ENCODE measurements around the gene EPO. TPM values are rescaled to one million over a fixed set of nuclear protein-coding genes. Genes with fewer than 3 reads are reported as not detected.
"Not testable (repeated sequence)": the region's sequence is repeated elsewhere in the genome, so short reads cannot be mapped to it uniquely, and the experiment has no call there.

EPO gene
- total RNA-seq, 1 experiment from 2014 or later = not detected

DNA sequence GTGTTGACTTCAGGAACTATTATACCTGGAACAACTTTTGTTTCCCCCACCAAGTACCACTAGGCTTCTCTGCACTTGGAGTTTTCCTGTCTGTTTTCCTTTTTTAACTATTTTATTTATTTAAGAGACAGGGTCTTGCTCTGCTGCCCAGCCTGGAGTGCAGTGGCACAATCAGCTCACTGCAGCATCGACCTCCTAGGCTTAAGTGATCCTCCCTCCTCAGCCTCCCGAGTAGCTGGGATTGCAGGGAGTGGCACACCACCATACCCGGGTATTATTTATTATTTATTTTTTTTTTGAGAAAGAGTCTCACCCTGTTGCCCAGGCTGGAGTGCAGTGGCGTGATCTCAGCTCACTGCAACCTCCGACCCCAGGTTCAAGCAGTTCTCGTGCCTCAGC, 24.1 kb upstream of the EPO start:
- ChIA-PET POLR2A (no interaction called here), CTCF (interaction anchor here (0.7 to 1.7 kb wide), 2 partner anchors 9 to 154 kb away, joined by 3 to 10 read pairs; partner anchors contain the start of gene POP7)
- H3K9me3 ChIP-seq (ENCODE audit: control insufficient read depth, insufficient read depth, low read depth, low read length) = no peaks in the 10 kb centered on the region
- peaks cover 22% of the 10 kb centered on the region for H3K4me1 ChIP-seq (ENCODE audit: control insufficient read depth, insufficient read depth, low read length)
- H3K27me3 ChIP-seq (ENCODE audit: control insufficient read depth, insufficient read depth, low read length) = no peaks in the 10 kb centered on the region
- no peak overlapping the region for H3K27ac ChIP-seq (ENCODE audit: low read length)
- no peak for DNase-seq (ENCODE audit: low read depth, low spot score)
- H3K36me3 ChIP-seq (ENCODE audit: control insufficient read depth, insufficient read depth, low read length) = peaks cover 3% of the 10 kb centered on the region; the same call in 1 of the 2 replicates
- no peak for ATAC-seq
- TF ChIP-seq SIN3A (IDR thresholded peaks at IDR 0.05; ENCODE audit: borderline replicate concordance, insufficient read depth, low read depth, low read length) (no peak), POLR2AphosphoS5 (IDR thresholded peaks at IDR 0.05; ENCODE audit: low read depth, low read length) (no peak), TCF7L2 (IDR thresholded peaks at IDR 0.05; ENCODE audit: low read depth, low read length) (no peak)
- TF ChIP-seq, protein P1, sequence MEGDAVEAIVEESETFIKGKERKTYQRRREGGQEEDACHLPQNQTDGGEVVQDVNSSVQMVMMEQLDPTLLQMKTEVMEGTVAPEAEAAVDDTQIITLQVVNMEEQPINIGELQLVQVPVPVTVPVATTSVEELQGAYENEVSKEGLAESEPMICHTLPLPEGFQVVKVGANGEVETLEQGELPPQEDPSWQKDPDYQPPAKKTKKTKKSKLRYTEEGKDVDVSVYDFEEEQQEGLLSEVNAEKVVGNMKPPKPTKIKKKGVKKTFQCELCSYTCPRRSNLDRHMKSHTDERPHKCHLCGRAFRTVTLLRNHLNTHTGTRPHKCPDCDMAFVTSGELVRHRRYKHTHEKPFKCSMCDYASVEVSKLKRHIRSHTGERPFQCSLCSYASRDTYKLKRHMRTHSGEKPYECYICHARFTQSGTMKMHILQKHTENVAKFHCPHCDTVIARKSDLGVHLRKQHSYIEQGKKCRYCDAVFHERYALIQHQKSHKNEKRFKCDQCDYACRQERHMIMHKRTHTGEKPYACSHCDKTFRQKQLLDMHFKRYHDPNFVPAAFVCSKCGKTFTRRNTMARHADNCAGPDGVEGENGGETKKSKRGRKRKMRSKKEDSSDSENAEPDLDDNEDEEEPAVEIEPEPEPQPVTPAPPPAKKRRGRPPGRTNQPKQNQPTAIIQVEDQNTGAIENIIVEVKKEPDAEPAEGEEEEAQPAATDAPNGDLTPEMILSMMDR (IDR thresholded peaks at IDR 0.05) = no peak
- TF ChIP-seq, protein P2, sequence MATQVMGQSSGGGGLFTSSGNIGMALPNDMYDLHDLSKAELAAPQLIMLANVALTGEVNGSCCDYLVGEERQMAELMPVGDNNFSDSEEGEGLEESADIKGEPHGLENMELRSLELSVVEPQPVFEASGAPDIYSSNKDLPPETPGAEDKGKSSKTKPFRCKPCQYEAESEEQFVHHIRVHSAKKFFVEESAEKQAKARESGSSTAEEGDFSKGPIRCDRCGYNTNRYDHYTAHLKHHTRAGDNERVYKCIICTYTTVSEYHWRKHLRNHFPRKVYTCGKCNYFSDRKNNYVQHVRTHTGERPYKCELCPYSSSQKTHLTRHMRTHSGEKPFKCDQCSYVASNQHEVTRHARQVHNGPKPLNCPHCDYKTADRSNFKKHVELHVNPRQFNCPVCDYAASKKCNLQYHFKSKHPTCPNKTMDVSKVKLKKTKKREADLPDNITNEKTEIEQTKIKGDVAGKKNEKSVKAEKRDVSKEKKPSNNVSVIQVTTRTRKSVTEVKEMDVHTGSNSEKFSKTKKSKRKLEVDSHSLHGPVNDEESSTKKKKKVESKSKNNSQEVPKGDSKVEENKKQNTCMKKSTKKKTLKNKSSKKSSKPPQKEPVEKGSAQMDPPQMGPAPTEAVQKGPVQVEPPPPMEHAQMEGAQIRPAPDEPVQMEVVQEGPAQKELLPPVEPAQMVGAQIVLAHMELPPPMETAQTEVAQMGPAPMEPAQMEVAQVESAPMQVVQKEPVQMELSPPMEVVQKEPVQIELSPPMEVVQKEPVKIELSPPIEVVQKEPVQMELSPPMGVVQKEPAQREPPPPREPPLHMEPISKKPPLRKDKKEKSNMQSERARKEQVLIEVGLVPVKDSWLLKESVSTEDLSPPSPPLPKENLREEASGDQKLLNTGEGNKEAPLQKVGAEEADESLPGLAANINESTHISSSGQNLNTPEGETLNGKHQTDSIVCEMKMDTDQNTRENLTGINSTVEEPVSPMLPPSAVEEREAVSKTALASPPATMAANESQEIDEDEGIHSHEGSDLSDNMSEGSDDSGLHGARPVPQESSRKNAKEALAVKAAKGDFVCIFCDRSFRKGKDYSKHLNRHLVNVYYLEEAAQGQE (IDR thresholded peaks at IDR 0.05; ENCODE audit: insufficient read depth in 1 of 2, low read depth in 2 of 2, low read length in 1 of 2) = no peak
- in situ Hi-C loops (cut with HindIII; ENCODE audit: low pct_unique_long_range_greater_than_20kb, low sequenced_read_pairs) (no loop called here), intact Hi-C loops (cut with micrococcal nuclease; ENCODE audit: unreplicated experiment) (no loop called here)
- no TSS peak for BruUV-seq (replicated peaks)
- H3K4me3 ChIP-seq (ENCODE audit: low read depth in 2 of 2, low read length in 2 of 2) = no peak overlapping the region

GRCh38 chr7:100699018-100699417, 21.2 kb upstream of the EPO start:
- CTCF ChIA-PET = no interaction called here
- no peaks in the 10 kb centered on the region for H3K36me3 ChIP-seq (ENCODE audit: control insufficient read depth, insufficient read depth, low read length)
- H3K4me3 ChIP-seq (ENCODE audit: low read depth in 2 of 2, low read length in 2 of 2) = no peak overlapping the region
- intact Hi-C loops (cut with micrococcal nuclease; ENCODE audit: unreplicated experiment) (no loop called here), in situ Hi-C loops (cut with HindIII; ENCODE audit: low pct_unique_long_range_greater_than_20kb, low sequenced_read_pairs) (no loop called here)
- H3K27ac ChIP-seq (ENCODE audit: low read length) = no peak overlapping the region
- no peak for ATAC-seq
- 0 out of 2 replicates have a peak, but pooled peaks cover 3% of the 10 kb centered on the region for H3K4me1 ChIP-seq (ENCODE audit: control insufficient read depth, insufficient read depth, low read length)
- POLR2A ChIA-PET = no interaction called here
- H3K27me3 ChIP-seq (ENCODE audit: control insufficient read depth, insufficient read depth, low read length) = no peaks in the 10 kb centered on the region
- no peak for DNase-seq (ENCODE audit: low read depth, low spot score)
- TF ChIP-seq, protein P1 (IDR thresholded peaks at IDR 0.05) = no peak
- TF ChIP-seq, protein P2 (IDR thresholded peaks at IDR 0.05; ENCODE audit: insufficient read depth in 1 of 2, low read depth in 2 of 2, low read length in 1 of 2) = no peak
- no peak for TF ChIP-seq SIN3A (IDR thresholded peaks at IDR 0.05; ENCODE audit: borderline replicate concordance, insufficient read depth, low read depth, low read length)
- no peak for TF ChIP-seq TCF7L2 (IDR thresholded peaks at IDR 0.05; ENCODE audit: low read depth, low read length)
- no peak for TF ChIP-seq POLR2AphosphoS5 (IDR thresholded peaks at IDR 0.05; ENCODE audit: low read depth, low read length)
- no peaks in the 10 kb centered on the region for H3K9me3 ChIP-seq (ENCODE audit: control insufficient read depth, insufficient read depth, low read depth, low read length)
- BruUV-seq (replicated peaks) = no TSS peak

DNA sequence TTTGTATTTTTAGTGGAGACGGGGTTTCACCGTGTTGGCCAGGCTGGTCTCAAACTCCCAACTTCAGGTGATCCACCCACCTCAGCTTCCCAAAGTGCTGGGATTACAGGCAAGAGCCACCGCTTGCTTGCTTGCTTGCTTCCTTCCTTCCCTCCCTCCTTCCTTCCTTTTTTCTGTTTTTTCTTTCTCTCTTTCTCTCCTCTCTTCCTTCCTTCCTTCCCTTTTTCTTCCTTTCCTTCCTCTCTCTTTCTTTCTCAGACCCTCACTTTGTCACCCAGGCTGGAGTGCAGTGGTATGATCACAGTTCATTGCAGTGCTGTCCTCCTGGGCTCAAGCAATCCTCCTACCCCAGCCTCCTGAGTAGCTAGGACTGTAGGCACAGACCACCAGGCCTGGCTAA, 19.2 kb upstream of the EPO start:
- ATAC-seq; H3K36me3 ChIP-seq (ENCODE audit: control insufficient read depth, insufficient read depth, low read length); H3K9me3 ChIP-seq (ENCODE audit: control insufficient read depth, insufficient read depth, low read depth, low read length); intact Hi-C loops (cut with micrococcal nuclease; ENCODE audit: unreplicated experiment); H3K4me1 ChIP-seq (ENCODE audit: control insufficient read depth, insufficient read depth, low read length); H3K27me3 ChIP-seq (ENCODE audit: control insufficient read depth, insufficient read depth, low read length); DNase-seq (ENCODE audit: low read depth, low spot score); POLR2A ChIA-PET; BruUV-seq (replicated peaks); CTCF ChIA-PET; H3K27ac ChIP-seq (ENCODE audit: low read length); H3K4me3 ChIP-seq (ENCODE audit: low read depth in 2 of 2, low read length in 2 of 2): not testable (repeated sequence)
- in situ Hi-C loops (cut with HindIII; ENCODE audit: low pct_unique_long_range_greater_than_20kb, low sequenced_read_pairs) = loop anchor here (25.0 kb wide), 1 partner anchor 136 kb away; the partner anchor contains the start of gene EPHB4

Measured in Panc1 (cell line).